Adrenal gland (tissue), 12 donors: ENCODE measurements around the gene UTF1. TPM values are rescaled to one million over a fixed set of nuclear protein-coding genes. Genes with fewer than 3 reads are reported as not detected.

Source experiments
- DNase-seq, 7 donors: peaks; one replicate each; pipeline ENCODE4 v3.0.0-alpha.2; 2019 to 2020
- H3K27ac ChIP-seq, 5 donors: fragments of 200-600 bp; sonication (generic) in 4 of 5; 1 replicate in 3 of 5; 2 replicates in 2 of 5; pipeline versions ENCODE4 v1.5.1 to v1.8.0; 2016 to 2020; ENCODE audit warnings: mild to moderate bottlenecking in 1 of 5
- H3K27me3 ChIP-seq: fragments of 200-600 bp; 2 replicates; pipeline ENCODE4 v1.8.0; 2021
- H3K36me3 ChIP-seq, 2 donors: fragments of 200-600 bp; replicated peaks in 1 of 2; 1 replicate in 1 of 2; 2 replicates in 1 of 2; pipeline versions ENCODE4 v1.5.1 to v1.8.0; 2018 to 2022
- H3K4me1 ChIP-seq, 2 donors: fragments of 200-600 bp; replicated peaks in 1 of 2; 1 replicate in 1 of 2; 2 replicates in 1 of 2; pipeline versions ENCODE4 v1.5.1 to v1.8.0; 2018 to 2021
- H3K4me3 ChIP-seq, 4 donors: fragments of 200-600 bp; sonication (generic) in 3 of 4; one replicate each; pipeline ENCODE4 v1.5.1; 2016 to 2018
- H3K9me3 ChIP-seq, 3 donors: fragments of 200-600 bp; sonication (generic) in 1 of 3; replicated peaks in 1 of 3; 1 replicate in 2 of 3; 2 replicates in 1 of 3; pipeline versions ENCODE4 v1.5.1 to v1.8.0; 2016 to 2021
- CTCF ChIP-seq, 6 experiments: fragments of 450-650 bp in 4 of 6; fragments of 200-600 bp in 2 of 6; sonication (generic) in 1 of 6; IDR thresholded peaks; 1 replicate in 5 of 6; 2 replicates in 1 of 6; pipeline versions ENCODE4 v1.5.1 to v1.8.0; 2016 to 2021; ENCODE audit warnings: antibody characterized with exemption in 6 of 6, mild to moderate bottlenecking in 2 of 6, moderate library complexity in 1 of 6
- POLR2A ChIP-seq, 2 donors: fragments of 450-650 bp; IDR thresholded peaks; one replicate each; pipeline ENCODE4 v1.6.1; 2017; ENCODE audit warnings: antibody characterized with exemption in 2 of 2, mild to moderate bottlenecking in 2 of 2, moderate library complexity in 1 of 2
- WGBS, 4 donors: extraction: QIAGEN DNeasy Blood & Tissue Kit in 2 of 4; methylation state at CpG; one replicate each; pipeline versions ENCODE4 v1.1.5 to v1.1.7; 2013 to 2017; 5-methylcytosine and 5-hydroxymethylcytosine counted together
- intact Hi-C, 2 donors: fragments of 100-400 bp; cut with DNase I; formaldehyde crosslinking; loops; one replicate each; pipeline versions ENCODE4 v1.14.1 to v1.15.0; 2022 to 2023
- polyA plus RNA-seq, 3 donors: library from polyadenylated mRNA; stranded (reverse); fragments of 200-250 nt in 2 of 3; fragments of 350-450 nt in 1 of 3; fragmentation: Illumina TruSeq in 1 of 3; extraction: RNeasy Lipid Tissue Mini Kit (QIAGEN cat#74804) in 1 of 3; gene quantifications; one replicate each; pipeline ENCODE4 v1.2.3, GENCODE V29; 2013 to 2014
- total RNA-seq, 9 donors: library from RNA; depleted of rRNA in 4 of 9; stranded (reverse); fragments of >200 nt in 4 of 9; fragments of 120-200 nt in 1 of 9; fragmentation: NEBNext Ultra II Directional in 1 of 9; extraction: Animal tissue kit (Norgen Biotek cat#: 25700) in 1 of 9; gene quantifications; one replicate each; pipeline versions ENCODE4 v1.1.0 to v1.2.4, GENCODE V29; 2013 to 2023
- donor health status: healthy with polysubstance abuse.
- donor health status: Bipolar disorder and iron deficiency.
- donor health status: DM: yes; HTN: yes; CAD: no.
- donor health status: DM: no; HTN: no; CAD: no.
- donor health status: DM: no; HTN: no; CAD: no.
- donor health status: DM: yes; HTN: yes; CAD: no.

The UTF1 gene
- total and polyA plus RNA-seq, 12 donors = 0.19 to 0.24 TPM; not detected in 10

- intact Hi-C loops = no loop called here
- H3K27ac ChIP-seq = no peak overlapping the region
- H3K9me3 ChIP-seq = no peaks in the 10 kb centered on the region
- WGBS, 4 donors = 68 to 77% (median 77%) methylated on average over 13 to 25 of the region's 25 CpGs; no CpG with 5 or more reads in 1 of the 4 donors
- H3K36me3 ChIP-seq = no peaks in the 10 kb centered on the region
- TF ChIP-seq POLR2A (IDR thresholded peaks at IDR 0.05) = no peak
- TF ChIP-seq CTCF (IDR thresholded peaks at IDR 0.05) = no peak
- no peak for DNase-seq
- no peaks in the 10 kb centered on the region for H3K27me3 ChIP-seq
- H3K4me1 ChIP-seq = no peaks in the 10 kb centered on the region
- H3K4me3 ChIP-seq = no peak overlapping the region
Observed at GRCh38 chr10:133211141-133211830, 18.7 kb upstream of the UTF1 start.

- WGBS, 4 donors = 84 to 88% (median 86%) methylated on average over 20 to 34 of the region's 34 CpGs
Observed at GRCh38 chr10:133211959-133212852, 17.8 kb upstream of the UTF1 start.

GRCh38 chr10:133212853-133213494 lies 17.0 kb upstream of the UTF1 start:
- intact Hi-C loops = no loop called here
- no peaks in the 10 kb centered on the region for H3K4me1 ChIP-seq
- DNase-seq = no peak
- H3K27me3 ChIP-seq = no peaks in the 10 kb centered on the region
- 87 to 94% (median 89%) methylated on average over 8 to 20 of the region's 20 CpGs for WGBS, 4 donors
- no peak overlapping the region for H3K4me3 ChIP-seq
- no peaks in the 10 kb centered on the region for H3K36me3 ChIP-seq
- TF ChIP-seq CTCF (IDR thresholded peaks at IDR 0.05) (no peak), POLR2A (IDR thresholded peaks at IDR 0.05) (no peak)
- no peaks in the 10 kb centered on the region for H3K9me3 ChIP-seq
- H3K27ac ChIP-seq = no peak overlapping the region

More at GRCh38 chr10:133211959-133212852, 17.8 kb upstream of the UTF1 start:
- Histone ChIP-seq H3K4me3 (no peak overlapping the region), H3K4me1 (no peaks in the 10 kb centered on the region), H3K9me3 (no peaks in the 10 kb centered on the region), H3K27me3 (no peaks in the 10 kb centered on the region), H3K36me3 (no peaks in the 10 kb centered on the region), H3K27ac (no peak overlapping the region)
- no peak for DNase-seq
- intact Hi-C loops = no loop called here
- TF ChIP-seq POLR2A (IDR thresholded peaks at IDR 0.05) = no peak
- TF ChIP-seq CTCF (IDR thresholded peaks at IDR 0.05) = no peak
